Fibroblast of villous mesenchyme (primary cell): ENCODE results near the gene KIAA0040. TPM values are rescaled to one million over a fixed set of nuclear protein-coding genes. Genes with fewer than 3 reads are reported as not detected.
A peak's percentile ranks its signal among the peaks of the same experiment; 100 is the strongest.

Experiments
- DNase-seq: peaks from one replicate; pipeline ENCODE4 v3.0.0-alpha.2; 2010; ENCODE audit warnings: low read depth
- H3K4me3 ChIP-seq: 2 replicates; pipeline ENCODE4 v1.5.1; 2011; ENCODE audit warnings: low read depth, mild to moderate bottlenecking, low read length
- CTCF ChIP-seq: IDR thresholded peaks from 2 replicates; pipeline ENCODE4 v1.5.1; 2012; ENCODE audit warnings: low read depth, mild to moderate bottlenecking, low read length; ENCODE audit not compliant: insufficient read depth
- total RNA-seq: library from RNA; depleted of rRNA; stranded (reverse); fragments of >200 nt; gene quantifications from 2 replicates; pipeline ENCODE4 v1.2.3, GENCODE V29; 2012

The KIAA0040 gene
- total RNA-seq, 1 donor: under 0.01 TPM

GRCh38 chr1:175193527-175193910, 943 bp upstream of the KIAA0040 start:
- no peak overlapping the region for H3K4me3 ChIP-seq
- no peak for DNase-seq
- no peak for TF ChIP-seq CTCF

GRCh38 chr1:175192111-175192629, 406 bp downstream of the KIAA0040 start:
- TF ChIP-seq CTCF: no peak
- peak; percentile 10 for DNase-seq
- peak overlapping the region; percentile 62 for H3K4me3 ChIP-seq

DNA sequence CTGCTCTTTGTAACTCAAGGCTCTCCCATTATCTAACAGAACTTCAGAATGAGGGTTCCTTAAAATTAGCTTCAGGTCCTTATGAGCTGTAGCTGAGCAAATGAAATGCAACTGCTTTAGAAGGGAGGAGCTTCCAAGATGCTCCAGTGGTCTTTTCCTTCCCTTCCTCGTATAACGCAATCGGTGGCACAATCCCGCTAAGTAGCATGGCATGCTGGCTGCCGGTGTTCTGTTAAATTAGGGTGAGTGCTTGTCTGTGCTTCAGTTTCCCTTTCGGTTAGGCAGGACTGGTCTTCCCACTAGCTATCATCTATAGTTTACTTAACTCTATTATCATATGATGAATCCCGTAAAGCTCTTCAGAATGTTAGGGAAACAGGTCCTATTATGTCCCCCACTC, 917 bp downstream of the KIAA0040 start:
- TF ChIP-seq CTCF: no peak
- H3K4me3 ChIP-seq: peak overlapping the region; percentile 62
- peak; percentile 45 for DNase-seq

DNA sequence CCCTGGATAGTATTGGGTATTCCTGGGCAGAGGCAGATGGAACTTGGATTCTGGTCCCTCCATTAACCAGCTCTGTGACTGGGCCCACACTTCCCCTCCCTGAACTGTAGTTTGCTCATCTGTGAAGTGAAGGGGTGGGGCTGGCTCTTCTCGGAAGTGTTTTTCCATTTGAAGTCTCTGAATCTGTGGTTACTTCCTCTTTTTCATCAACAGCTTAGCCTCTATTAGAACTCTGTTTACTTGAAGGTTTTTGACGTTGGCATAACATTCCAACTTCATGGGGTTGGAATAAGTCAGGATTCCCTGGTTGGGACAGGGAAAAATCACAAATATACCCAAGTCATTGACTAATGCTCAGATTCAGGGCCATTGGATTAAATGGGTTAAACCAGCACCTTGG, 3.6 kb downstream of the KIAA0040 start:
- no peak for TF ChIP-seq CTCF
- no peak overlapping the region for H3K4me3 ChIP-seq
- DNase-seq: no peak

- no peak overlapping the region for H3K4me3 ChIP-seq
- TF ChIP-seq CTCF: no peak
- no peak for DNase-seq
These were observed 6.0 kb downstream of the KIAA0040 start for GRCh38 chr1:175186433-175187160.

DNA sequence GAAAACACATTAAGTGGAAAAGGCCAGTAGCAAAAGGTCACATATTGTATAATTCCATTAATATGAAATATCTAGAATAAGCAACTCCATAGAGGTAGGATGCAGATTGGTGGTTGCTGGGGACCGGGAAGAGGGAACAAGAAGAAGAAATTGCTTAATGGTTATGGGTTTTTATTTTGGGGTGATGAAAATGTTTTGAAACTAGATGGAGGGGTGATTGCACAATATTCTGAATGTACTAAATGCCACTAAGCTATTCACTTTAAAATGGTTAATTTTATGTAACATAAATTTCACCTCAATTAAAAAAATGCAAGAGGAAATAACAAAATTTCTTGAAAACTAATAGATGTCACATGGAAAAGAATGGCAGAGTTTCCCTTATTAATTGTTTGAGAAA, 6.7 kb downstream of the KIAA0040 start:
- no peak for TF ChIP-seq CTCF
- DNase-seq: no peak
- H3K4me3 ChIP-seq: no peak overlapping the region

DNA sequence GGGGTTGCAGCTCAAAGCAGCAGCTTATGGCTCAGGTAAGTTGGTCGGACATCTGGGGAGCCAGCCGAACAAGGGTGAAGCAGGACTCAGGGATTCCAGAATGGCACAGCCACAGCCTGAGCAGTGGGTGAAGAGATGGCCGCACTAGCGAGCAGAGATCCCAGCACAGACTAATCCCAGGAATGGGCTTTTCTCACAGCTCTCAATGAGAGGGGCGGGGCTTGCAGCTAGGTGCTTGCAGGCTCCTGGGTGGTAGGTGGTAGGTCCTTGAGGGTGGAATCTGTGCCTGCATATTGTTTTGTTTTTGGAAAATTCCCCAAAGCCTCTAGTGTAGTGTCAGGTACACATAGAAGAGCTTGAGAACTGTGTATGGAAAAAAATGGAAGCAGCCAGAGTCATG, 9.0 kb downstream of the KIAA0040 start:
- TF ChIP-seq CTCF: no peak
- H3K4me3 ChIP-seq: no peak overlapping the region
- no peak for DNase-seq
